ENCODE results near the gene SATB2. TPM values are rescaled to one million over a fixed set of nuclear protein-coding genes. Genes with fewer than 3 reads are reported as not detected.

Gene SATB2
- total RNA-seq, 3 donors from 2014 or later: 125 to 328 (median 183) TPM

DNA sequence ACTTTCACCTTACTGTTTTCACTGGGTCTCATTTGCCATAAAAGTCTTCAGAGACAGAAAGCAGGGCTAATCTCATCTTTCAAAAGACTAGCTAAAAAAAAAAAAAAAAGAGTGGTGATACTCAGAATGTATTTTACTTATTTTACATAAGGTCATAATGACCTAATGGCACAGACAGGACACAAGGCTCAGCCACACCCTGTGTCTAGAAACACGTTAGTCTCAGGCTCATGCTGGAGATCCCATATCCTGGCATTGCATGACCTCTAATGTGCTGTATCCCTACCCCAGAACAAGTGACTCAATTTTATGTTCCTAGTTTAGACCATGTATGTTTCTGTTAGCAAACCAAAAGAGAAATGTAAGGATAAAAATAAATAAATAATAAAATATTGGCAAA is 115.4 kb downstream of the SATB2 start:
- no peaks in the 10 kb centered on the region for H3K9me3 ChIP-seq
- DNase-seq: no peak
- intact Hi-C loops (cut with DNase I, micrococcal nuclease): no loop called here
- no peaks in the 10 kb centered on the region for H3K4me1 ChIP-seq (ENCODE audit: low read depth)
- H3K36me3 ChIP-seq (ENCODE audit: low read depth): no peaks in the 10 kb centered on the region
- TF ChIP-seq, protein P1, sequence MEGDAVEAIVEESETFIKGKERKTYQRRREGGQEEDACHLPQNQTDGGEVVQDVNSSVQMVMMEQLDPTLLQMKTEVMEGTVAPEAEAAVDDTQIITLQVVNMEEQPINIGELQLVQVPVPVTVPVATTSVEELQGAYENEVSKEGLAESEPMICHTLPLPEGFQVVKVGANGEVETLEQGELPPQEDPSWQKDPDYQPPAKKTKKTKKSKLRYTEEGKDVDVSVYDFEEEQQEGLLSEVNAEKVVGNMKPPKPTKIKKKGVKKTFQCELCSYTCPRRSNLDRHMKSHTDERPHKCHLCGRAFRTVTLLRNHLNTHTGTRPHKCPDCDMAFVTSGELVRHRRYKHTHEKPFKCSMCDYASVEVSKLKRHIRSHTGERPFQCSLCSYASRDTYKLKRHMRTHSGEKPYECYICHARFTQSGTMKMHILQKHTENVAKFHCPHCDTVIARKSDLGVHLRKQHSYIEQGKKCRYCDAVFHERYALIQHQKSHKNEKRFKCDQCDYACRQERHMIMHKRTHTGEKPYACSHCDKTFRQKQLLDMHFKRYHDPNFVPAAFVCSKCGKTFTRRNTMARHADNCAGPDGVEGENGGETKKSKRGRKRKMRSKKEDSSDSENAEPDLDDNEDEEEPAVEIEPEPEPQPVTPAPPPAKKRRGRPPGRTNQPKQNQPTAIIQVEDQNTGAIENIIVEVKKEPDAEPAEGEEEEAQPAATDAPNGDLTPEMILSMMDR (IDR thresholded peaks at IDR 0.05): no peak
- no peak for ATAC-seq
- no peak overlapping the region for H3K4me3 ChIP-seq

DNA sequence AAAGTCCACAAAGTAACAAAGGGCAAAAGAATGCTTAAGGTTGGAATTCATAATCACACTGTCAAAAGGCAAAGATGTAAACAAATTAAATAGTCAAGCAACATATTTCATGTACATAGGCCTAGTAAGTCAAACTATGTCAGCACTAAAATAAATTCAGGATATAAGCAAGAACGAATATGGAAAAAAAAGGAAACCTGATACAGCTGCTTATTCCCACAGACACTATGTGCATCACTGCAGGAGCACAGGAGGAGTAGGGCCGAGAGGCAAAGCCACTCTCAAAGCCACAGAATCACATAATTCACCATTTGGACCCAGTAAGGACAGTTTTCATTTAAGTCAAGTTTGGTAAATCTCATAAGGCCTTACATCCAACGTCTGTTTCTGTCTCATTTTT is 116.6 kb downstream of the SATB2 start:
- ATAC-seq: no peak
- intact Hi-C loops (cut with DNase I, micrococcal nuclease): no loop called here
- Histone ChIP-seq H3K4me3 (no peak overlapping the region), H3K36me3 (ENCODE audit: low read depth) (no peaks in the 10 kb centered on the region), H3K4me1 (ENCODE audit: low read depth) (no peaks in the 10 kb centered on the region), H3K9me3 (no peaks in the 10 kb centered on the region)
- DNase-seq: no peak
- TF ChIP-seq, protein P1 (IDR thresholded peaks at IDR 0.05): no peak

DNA sequence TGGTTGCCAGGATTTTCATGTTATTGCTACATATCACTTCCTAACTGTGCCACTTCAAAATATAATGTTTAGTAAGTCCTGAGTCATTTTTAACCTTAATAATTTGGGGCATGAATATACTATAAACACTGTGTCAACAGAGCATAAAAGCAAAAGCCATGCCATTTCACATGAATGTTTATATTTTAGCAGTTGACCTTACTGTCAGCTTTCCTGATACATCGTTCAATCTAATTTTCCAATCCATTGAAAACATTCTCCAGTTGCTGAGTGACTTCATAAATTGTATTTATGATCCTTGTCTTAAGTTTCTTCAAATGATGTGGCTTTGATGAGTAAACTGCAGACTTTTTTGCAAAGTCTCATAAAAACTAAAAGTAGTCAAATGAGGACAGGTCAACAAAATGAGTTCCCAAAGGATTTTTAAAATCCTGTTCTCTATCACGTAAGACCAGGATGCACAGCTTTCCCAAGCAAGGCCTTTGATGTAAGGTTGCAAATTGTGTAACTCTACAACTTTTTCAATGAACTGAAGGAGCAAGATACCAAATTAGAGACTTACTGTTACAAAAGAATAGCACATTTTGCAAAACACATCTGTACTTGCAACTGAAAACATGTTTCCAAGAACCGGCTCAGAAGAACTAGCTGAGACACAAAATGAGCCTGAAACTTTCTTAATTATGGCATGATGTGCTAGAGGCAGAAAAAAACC is 117.7 kb downstream of the SATB2 start:
- TF ChIP-seq, protein P1 (IDR thresholded peaks at IDR 0.05): no peak
- intact Hi-C loops (cut with DNase I, micrococcal nuclease): no loop called here
- ATAC-seq: no peak

DNA sequence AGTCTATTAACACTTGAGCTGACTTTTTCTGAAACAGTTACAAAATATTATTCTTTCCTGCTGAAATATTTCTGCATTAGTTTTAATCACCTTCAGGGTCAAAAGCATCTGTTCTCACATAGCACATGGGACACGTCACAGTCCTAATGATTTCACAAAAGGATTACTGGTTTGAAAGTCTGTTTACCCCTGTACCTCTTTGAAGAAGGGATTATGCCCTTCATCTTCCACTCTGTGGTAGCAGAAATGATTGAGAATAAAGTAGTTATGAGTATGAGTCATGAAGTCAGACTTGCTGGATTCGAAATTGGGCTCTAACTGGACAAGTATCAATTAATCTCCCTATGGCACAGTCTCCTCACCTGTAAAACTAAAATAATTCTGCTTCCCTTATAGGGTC is 121.2 kb downstream of the SATB2 start:
- no peaks in the 10 kb centered on the region for H3K36me3 ChIP-seq (ENCODE audit: low read depth)
- intact Hi-C loops (cut with DNase I, micrococcal nuclease): no loop called here
- ATAC-seq (no peak), DNase-seq (no peak)
- H3K4me3 ChIP-seq: no peak overlapping the region
- no peaks in the 10 kb centered on the region for H3K4me1 ChIP-seq (ENCODE audit: low read depth)
- TF ChIP-seq, protein P1 (IDR thresholded peaks at IDR 0.05): no peak
- no peaks in the 10 kb centered on the region for H3K9me3 ChIP-seq

More for the DNA sequence above, 117.7 kb downstream of the SATB2 start:
- H3K36me3 ChIP-seq (ENCODE audit: low read depth): no peaks in the 10 kb centered on the region
- DNase-seq: no peak
- no peaks in the 10 kb centered on the region for H3K9me3 ChIP-seq
- no peaks in the 10 kb centered on the region for H3K4me1 ChIP-seq (ENCODE audit: low read depth)
- no peak overlapping the region for H3K4me3 ChIP-seq

- Histone ChIP-seq H3K4me3 (no peak overlapping the region), H3K36me3 (ENCODE audit: low read depth) (no peaks in the 10 kb centered on the region), H3K9me3 (no peaks in the 10 kb centered on the region), H3K4me1 (ENCODE audit: low read depth) (no peaks in the 10 kb centered on the region)
- DNase-seq (no peak), ATAC-seq (no peak)
- TF ChIP-seq, protein P1 (IDR thresholded peaks at IDR 0.05): no peak
- intact Hi-C loops (cut with DNase I, micrococcal nuclease): no loop called here
Measured at GRCh38 chr2:199335502-199335901, 122.2 kb downstream of the SATB2 start.
